IMR-90 (cell line): Measurements from ENCODE around the gene VEPH1. TPM values are rescaled to one million over a fixed set of nuclear protein-coding genes. Genes with fewer than 3 reads are reported as not detected.
A peak's percentile ranks its signal among the peaks of the same experiment; 100 is the strongest.

ENCODE experiments used
- ATAC-seq: fragments of 200-7000 bp; cut with Tn5 transposase; 2 replicates; pipeline ENCODE4 v1.9.1; 2020; ENCODE audit warnings: low read depth, mild to moderate bottlenecking, moderate library complexity
- BruUV-seq: library from RNA; stranded (reverse); fragments of 400-500 nt; replicated peaks from 2 replicates; lab custom pipeline; 2021; lab: Mats Ljungman, UMichigan
- CTCF ChIA-PET: fragments of 300-600 bp; formaldehyde crosslinking; extraction: SDS; loops from one replicate; lab custom pipeline; 2021; ENCODE audit warnings: antibody characterized with exemption; lab: Yijun Ruan, JAX
- POLR2A ChIA-PET: fragments of 300-600 bp; sonication (Branson Sonifier 250); formaldehyde crosslinking; loops from one replicate; lab custom pipeline; 2022; ENCODE audit warnings: antibody characterized with exemption; ENCODE audit not compliant: unreplicated experiment; lab: Charles Lee
- DNase-seq: peaks from one replicate; pipeline ENCODE4 v3.0.0; 2013
- H2AFZ ChIP-seq: replicated peaks from 2 replicates; pipeline ENCODE3; 2013; ENCODE audit warnings: low read length, mild to moderate bottlenecking; ENCODE audit not compliant: poor library complexity
- H2AK5ac ChIP-seq: 2 replicates; pipeline ENCODE4 v1.6.1; 2013; ENCODE audit warnings: low read depth, low read length, inconsistent platforms
- H2AK9ac ChIP-seq: replicated peaks from 2 replicates; pipeline ENCODE3; 2013; ENCODE audit warnings: mild to moderate bottlenecking, low read depth, low read length, moderate library complexity; ENCODE audit not compliant: poor library complexity
- H2BK120ac ChIP-seq: 2 replicates; pipeline ENCODE4 v1.6.1; 2013; ENCODE audit warnings: low read depth, low read length, inconsistent platforms
- H2BK15ac ChIP-seq: 3 replicates; pipeline ENCODE4 v1.6.1; 2013; ENCODE audit warnings: low read depth, low read length, inconsistent platforms
- H2BK20ac ChIP-seq: 2 replicates; pipeline ENCODE4 v1.6.1; 2013; ENCODE audit warnings: low read depth, mild to moderate bottlenecking, inconsistent platforms, low read length, moderate library complexity
- H2BK5ac ChIP-seq: 2 replicates; pipeline ENCODE4 v1.6.1; 2013; ENCODE audit warnings: mild to moderate bottlenecking, low read depth, low read length, inconsistent platforms; ENCODE audit not compliant: poor library complexity, severe bottlenecking
- H3K14ac ChIP-seq: replicated peaks from 2 replicates; pipeline ENCODE4 v1.6.1; 2013; ENCODE audit warnings: low read depth, low read length, inconsistent platforms
- H3K18ac ChIP-seq: 2 replicates; pipeline ENCODE4 v1.6.1; 2013; ENCODE audit warnings: low read depth, low read length, control low read depth
- H3K23ac ChIP-seq: 2 replicates; pipeline ENCODE4 v1.6.1; 2013; ENCODE audit warnings: low read depth, low read length, inconsistent platforms
- H3K27ac ChIP-seq: 2 replicates; pipeline ENCODE4 v1.5.1; 2013; ENCODE audit warnings: mild to moderate bottlenecking, control low read depth, low read length; ENCODE audit not compliant: insufficient read depth
- H3K27me3 ChIP-seq: 2 replicates; pipeline ENCODE4 v1.6.1; 2013; ENCODE audit warnings: low read length; ENCODE audit not compliant: control insufficient read depth, insufficient read depth
- H3K36me3 ChIP-seq: 2 replicates; pipeline ENCODE4 v1.6.1; 2013; ENCODE audit warnings: low read length, mixed read lengths; ENCODE audit not compliant: control insufficient read depth, insufficient read depth
- H3K4ac ChIP-seq: 2 replicates; pipeline ENCODE4 v1.6.1; 2013; ENCODE audit warnings: low read depth, low read length, inconsistent platforms
- H3K4me1 ChIP-seq: 2 replicates; pipeline ENCODE4 v1.6.1; 2013; ENCODE audit warnings: low read length, mixed read lengths; ENCODE audit not compliant: control insufficient read depth, insufficient read depth
- H3K4me2 ChIP-seq: 2 replicates; pipeline ENCODE4 v1.6.1; 2013; ENCODE audit warnings: low read depth, mild to moderate bottlenecking, control low read depth, low read length, moderate library complexity
- H3K4me3 ChIP-seq: 2 replicates; pipeline ENCODE4 v1.5.1; 2013; ENCODE audit warnings: low read depth, mild to moderate bottlenecking, control low read depth, low read length, moderate library complexity; ENCODE audit not compliant: insufficient read depth
- H3K56ac ChIP-seq: 2 replicates; pipeline ENCODE4 v1.6.1; 2013; ENCODE audit warnings: low read length, inconsistent platforms; ENCODE audit not compliant: insufficient read depth; ENCODE audit errors: extremely low read depth
- H3K79me1 ChIP-seq, 2 experiments: 2 replicates each; pipeline ENCODE4 v1.6.1; 2013; ENCODE audit warnings: low read length in 2 of 2, inconsistent platforms in 1 of 2, low read depth in 1 of 2
- H3K9ac ChIP-seq: 2 replicates; pipeline ENCODE4 v1.6.1; 2013; ENCODE audit warnings: low read depth, low read length, control low read depth
- H3K9me1 ChIP-seq: 2 replicates; pipeline ENCODE4 v1.6.1; 2013; ENCODE audit warnings: low read length, inconsistent platforms; ENCODE audit not compliant: insufficient read depth
- H3K9me3 ChIP-seq: 2 replicates; pipeline ENCODE4 v1.6.1; 2013; ENCODE audit warnings: low read length; ENCODE audit not compliant: control insufficient read depth, insufficient read depth
- H4K20me1 ChIP-seq: 2 replicates; pipeline ENCODE4 v1.6.1; 2013; ENCODE audit warnings: low read length, inconsistent platforms; ENCODE audit not compliant: insufficient read depth
- H4K5ac ChIP-seq: 2 replicates; pipeline ENCODE4 v1.6.1; 2013; ENCODE audit warnings: mild to moderate bottlenecking, low read depth, low read length, control low read depth
- H4K8ac ChIP-seq, 2 experiments: 2 replicates each; pipeline ENCODE4 v1.6.1; 2013; ENCODE audit warnings: low read depth in 2 of 2, low read length in 2 of 2, control low read depth in 1 of 2, inconsistent platforms in 1 of 2
- H4K91ac ChIP-seq: 2 replicates; pipeline ENCODE4 v1.6.1; 2013; ENCODE audit warnings: low read depth, low read length, inconsistent platforms; ENCODE audit not compliant: insufficient read depth
- CEBPB ChIP-seq: IDR thresholded peaks from 2 replicates; pipeline ENCODE4 v1.6.1; 2012; ENCODE audit warnings: low read depth, low read length, improper control_type of control experiment
- MAFK ChIP-seq: IDR thresholded peaks from 2 replicates; pipeline ENCODE4 v1.6.1; 2012; ENCODE audit warnings: low read depth, low read length, improper control_type of control experiment
- MXI1 ChIP-seq: IDR thresholded peaks from 2 replicates; pipeline ENCODE4 v1.6.1; 2012; ENCODE audit warnings: low read depth, mild to moderate bottlenecking, low read length, moderate library complexity, borderline replicate concordance
- NFE2L2 ChIP-seq: fragments of 150-350 bp; IDR thresholded peaks from 2 replicates; pipeline ENCODE4 v1.6.1; 2016; ENCODE audit warnings: low read depth, mild to moderate bottlenecking, low read length
- POLR2A ChIP-seq: IDR thresholded peaks from 2 replicates; pipeline ENCODE4 v1.6.1; 2012; ENCODE audit warnings: mild to moderate bottlenecking, low read depth, low read length
- RAD21 ChIP-seq: IDR thresholded peaks from 2 replicates; pipeline ENCODE4 v1.6.1; 2012; ENCODE audit warnings: low read length, improper control_type of control experiment
- RFX5 ChIP-seq: IDR thresholded peaks from 2 replicates; pipeline ENCODE4 v1.8.0; 2012; ENCODE audit warnings: low read depth, mild to moderate bottlenecking, low read length, moderate library complexity
- WGBS, 2 experiments: methylation state at CpG; one replicate each; pipeline versions ENCODE4 v1.1.5 to v1.1.7; 2013; ENCODE audit warnings: missing lambda C conversion rate in 2 of 2; ENCODE audit not compliant: insufficient read length in 1 of 2; ENCODE audit errors: extremely low coverage in 2 of 2; 5-methylcytosine and 5-hydroxymethylcytosine counted together
- dilution Hi-C: fragments of 300-500 bp; cut with HindIII; formaldehyde crosslinking; loops from one replicate; pipeline ENCODE4 v1.14.3; 2018; ENCODE audit warnings: low sequenced_read_pairs; ENCODE audit not compliant: unreplicated experiment
- in situ Hi-C: fragments of 300-500 bp; cut with MboI; formaldehyde crosslinking; loops from 3 replicates; pipeline ENCODE4 v1.14.3; 2019; ENCODE audit warnings: low sequenced_read_pairs, inconsistent platforms, mixed read lengths
- intact Hi-C: fragments of 100-400 bp; cut with micrococcal nuclease; formaldehyde crosslinking; loops from 2 replicates; pipeline ENCODE4 v1.10.0; 2022
- polyA plus RNA-seq, 3 experiments: library from polyadenylated mRNA; depleted of rRNA; stranded (reverse); fragments of >200 nt; gene quantifications; 2 replicates each; pipeline ENCODE4 v1.2.3, GENCODE V29; 2012; ENCODE audit warnings: low replicate concordance in 1 of 3
- total RNA-seq: library from RNA; depleted of rRNA; stranded (reverse); fragments of >200 nt; gene quantifications from 2 replicates; pipeline ENCODE4 v1.2.3, GENCODE V29; 2012
- TF ChIP-seq, protein P1 (sequence below): fragments of 150-350 bp; IDR thresholded peaks from 2 replicates; pipeline ENCODE4 v1.6.1; 2016; ENCODE audit warnings: low read depth, mild to moderate bottlenecking, low read length, moderate library complexity, borderline replicate concordance
- TF ChIP-seq, protein P2 (sequence below): fragments of 150-350 bp; IDR thresholded peaks from 2 replicates; pipeline ENCODE4 v1.6.1; 2017; ENCODE audit warnings: mild to moderate bottlenecking, antibody characterized with exemption, low read length, low read depth

Gene VEPH1
- total and polyA plus RNA-seq, 2 of the 4 experiments (the other 2 are of a cell fraction), result 30.5 to 130 TPM

DNA sequence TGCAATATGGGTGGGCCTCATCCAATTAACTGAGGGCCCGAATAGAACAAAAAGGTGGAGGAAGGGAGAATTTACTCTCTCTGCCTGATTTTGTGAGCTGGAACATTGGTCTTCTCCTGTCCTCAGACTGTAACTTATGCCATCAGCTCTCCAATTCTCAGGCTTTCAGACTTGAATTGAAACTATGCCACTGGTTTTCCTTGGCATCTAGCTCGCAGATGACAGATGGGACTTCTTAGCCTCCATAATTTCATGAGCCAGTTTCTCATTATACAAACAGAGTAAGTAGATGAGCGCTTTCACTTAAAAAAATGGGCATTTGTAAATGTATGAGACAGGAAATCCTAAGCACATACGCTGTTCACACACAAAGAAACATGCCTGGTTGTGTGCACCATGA lies 75.3 kb downstream of the VEPH1 start:
- H3K4me1 ChIP-seq, result peaks cover 3% of the 10 kb centered on the region
- H4K8ac ChIP-seq, result no peak overlapping the region
- H3K4me2 ChIP-seq, result no peak overlapping the region
- DNase-seq (no peak), ATAC-seq (no peak)
- no peak overlapping the region for H3K27ac ChIP-seq
- no peaks in the 10 kb centered on the region for H3K27me3 ChIP-seq
- H2BK15ac ChIP-seq, result no peak overlapping the region; the same call in 2 of the 3 replicates
- ChIA-PET CTCF (interaction anchor here (0.7 kb wide), 1 partner anchor 1533 kb away, joined by 3 read pairs; no protein-coding TSS in a partner anchor), POLR2A (no interaction called here)
- TF ChIP-seq RFX5 (no peak), RAD21 (no peak), POLR2A (no peak), CEBPB (no peak), MXI1 (no peak), NFE2L2 (no peak), MAFK (no peak)
- TF ChIP-seq, protein P1, sequence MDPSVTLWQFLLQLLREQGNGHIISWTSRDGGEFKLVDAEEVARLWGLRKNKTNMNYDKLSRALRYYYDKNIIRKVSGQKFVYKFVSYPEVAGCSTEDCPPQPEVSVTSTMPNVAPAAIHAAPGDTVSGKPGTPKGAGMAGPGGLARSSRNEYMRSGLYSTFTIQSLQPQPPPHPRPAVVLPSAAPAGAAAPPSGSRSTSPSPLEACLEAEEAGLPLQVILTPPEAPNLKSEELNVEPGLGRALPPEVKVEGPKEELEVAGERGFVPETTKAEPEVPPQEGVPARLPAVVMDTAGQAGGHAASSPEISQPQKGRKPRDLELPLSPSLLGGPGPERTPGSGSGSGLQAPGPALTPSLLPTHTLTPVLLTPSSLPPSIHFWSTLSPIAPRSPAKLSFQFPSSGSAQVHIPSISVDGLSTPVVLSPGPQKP, result no peak
- TF ChIP-seq, protein P2, sequence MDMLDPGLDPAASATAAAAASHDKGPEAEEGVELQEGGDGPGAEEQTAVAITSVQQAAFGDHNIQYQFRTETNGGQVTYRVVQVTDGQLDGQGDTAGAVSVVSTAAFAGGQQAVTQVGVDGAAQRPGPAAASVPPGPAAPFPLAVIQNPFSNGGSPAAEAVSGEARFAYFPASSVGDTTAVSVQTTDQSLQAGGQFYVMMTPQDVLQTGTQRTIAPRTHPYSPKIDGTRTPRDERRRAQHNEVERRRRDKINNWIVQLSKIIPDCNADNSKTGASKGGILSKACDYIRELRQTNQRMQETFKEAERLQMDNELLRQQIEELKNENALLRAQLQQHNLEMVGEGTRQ, result no peak
- H3K4ac ChIP-seq, result no peak overlapping the region
- no peak overlapping the region for H2BK20ac ChIP-seq
- H4K5ac ChIP-seq, result peak overlapping the region; percentile 48; the same call in 1 of the 2 replicates
- H3K23ac ChIP-seq, result no peak overlapping the region
- H3K9me3 ChIP-seq, result no peaks in the 10 kb centered on the region
- intact Hi-C loops (no loop called here), in situ Hi-C loops (no loop called here), dilution Hi-C loops (no loop called here)
- H3K18ac ChIP-seq, result no peak overlapping the region; the same call in 1 of the 2 replicates
- H3K14ac ChIP-seq, result no peak overlapping the region
- no peaks in the 10 kb centered on the region for H3K9me1 ChIP-seq
- no peak overlapping the region for H2AK9ac ChIP-seq
- no peak overlapping the region for H3K9ac ChIP-seq
- H4K91ac ChIP-seq, result no peak overlapping the region
- no peak overlapping the region for H3K4me3 ChIP-seq
- H3K79me1 ChIP-seq, result no peaks in the 10 kb centered on the region
- H3K36me3 ChIP-seq, result no peaks in the 10 kb centered on the region
- no peak overlapping the region for H2BK120ac ChIP-seq
- no peak overlapping the region for H3K56ac ChIP-seq
- H2AK5ac ChIP-seq, result no peak overlapping the region
- BruUV-seq, result no TSS peak
- H2BK5ac ChIP-seq, result no peak overlapping the region
- no peak overlapping the region for H2AFZ ChIP-seq
- WGBS, 2 experiments, result no CpG with 5 or more reads among the region's 4 CpGs
- H4K20me1 ChIP-seq, result no peaks in the 10 kb centered on the region
